Cardiac septum (tissue), 1 donor: ENCODE results near the gene IL21R. TPM values are rescaled to one million over a fixed set of nuclear protein-coding genes. Genes with fewer than 3 reads are reported as not detected.
"Not testable (repeated sequence)": the region's sequence is repeated elsewhere in the genome, so short reads cannot be mapped to it uniquely, and the experiment has no call there.

Experiments
- DNase-seq: peaks from one replicate; pipeline ENCODE4 v3.0.0-alpha.2; 2020; ENCODE audit warnings: low spot score
- intact Hi-C: fragments of 100-400 bp; cut with DNase I; formaldehyde crosslinking; loops from one replicate; pipeline ENCODE4 v1.14.0; 2022
- total RNA-seq: library from RNA; stranded (reverse); fragmentation: NEBNext Ultra II Directional; extraction: Animal tissue kit (Norgen Biotek cat#: 25700); gene quantifications from one replicate; pipeline ENCODE4 v1.2.1, GENCODE V29; 2021
- donor health status: DM: no; HTN: no; CAD: no.

Gene IL21R
- total RNA-seq, 1 donor from 2014 or later = 1.4 TPM

GRCh38 chr16:27457605-27457900 is 55.6 kb downstream of the IL21R start:
- intact Hi-C loops = loop anchor here (2.0 to 10.0 kb wide), 4 partner anchors 133 to 1623 kb away; no protein-coding TSS in a partner anchor
- DNase-seq = not testable (repeated sequence)

DNA sequence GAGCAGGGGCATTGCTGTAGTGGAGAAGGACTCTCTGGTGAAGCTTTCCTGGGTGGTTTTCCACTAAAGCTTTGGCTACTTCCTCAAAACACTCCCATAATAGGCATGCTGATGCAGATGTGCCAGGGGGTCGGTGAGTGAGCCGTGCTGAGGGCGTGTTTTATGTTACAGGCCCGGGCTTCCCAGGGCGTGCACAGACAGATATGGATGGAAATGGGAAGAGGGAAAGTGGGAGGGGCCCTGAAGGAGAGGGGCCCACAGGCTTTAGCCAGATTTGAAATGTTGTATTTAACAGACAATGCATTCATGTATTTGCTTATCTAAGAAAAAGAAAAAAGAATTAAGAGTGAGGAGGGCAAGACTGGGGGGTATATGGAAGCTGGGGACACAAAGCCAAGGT is 56.3 kb downstream of the IL21R start:
- DNase-seq = no peak
- intact Hi-C loops = loop anchor here (5.0 to 10.0 kb wide), 3 partner anchors 133 to 1623 kb away; no protein-coding TSS in a partner anchor

GRCh38 chr16:27458987-27459688 is 57.2 kb downstream of the IL21R start:
- intact Hi-C loops = loop anchor here (5.0 to 10.0 kb wide), 3 partner anchors 134 to 1624 kb away; no protein-coding TSS in a partner anchor

GRCh38 chr16:27460213-27460612 is 58.2 kb downstream of the IL21R start:
- intact Hi-C loops = no loop called here
- DNase-seq = no peak

More at GRCh38 chr16:27458987-27459688, 57.2 kb downstream of the IL21R start:
- DNase-seq = no peak

- intact Hi-C loops = no loop called here
- DNase-seq = no peak
These were observed 58.9 kb downstream of the IL21R start for GRCh38 chr16:27460663-27461482.

GRCh38 chr16:27461483-27462171 is 59.7 kb downstream of the IL21R start:
- intact Hi-C loops = no loop called here
- no peak for DNase-seq

DNA sequence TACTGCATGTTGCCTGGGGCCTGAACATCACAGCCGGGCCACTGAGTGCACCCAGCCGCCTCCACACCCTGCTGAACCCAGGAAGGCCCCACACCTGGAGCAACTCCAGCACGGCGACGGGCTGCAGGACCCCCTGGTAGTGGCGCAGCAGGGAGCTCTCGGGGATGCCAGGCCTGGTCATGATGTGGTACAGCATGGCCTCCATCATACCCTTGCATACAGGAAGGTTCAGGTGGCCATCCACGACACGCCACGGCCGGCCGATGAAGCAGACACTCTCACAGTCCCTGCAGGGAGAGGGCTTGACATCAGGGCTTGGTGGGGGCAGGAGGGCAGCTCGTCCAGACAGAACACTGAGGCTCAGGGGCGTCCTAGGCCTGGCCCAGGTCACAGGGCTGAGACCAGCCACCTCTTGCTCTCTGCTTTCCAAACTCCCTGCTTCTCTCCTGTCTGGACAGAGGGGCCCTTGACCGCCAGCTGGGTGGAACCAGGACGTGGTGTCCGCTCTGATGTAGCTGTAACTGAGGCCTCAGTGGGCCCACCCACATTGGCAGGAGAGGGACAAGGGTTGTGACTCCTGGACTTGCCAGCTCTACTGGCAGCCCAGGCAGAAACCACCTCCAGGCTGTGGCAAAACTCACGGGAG is 60.3 kb downstream of the IL21R start:
- intact Hi-C loops = no loop called here
- no peak for DNase-seq

GRCh38 chr16:27462846-27463682 is 61.1 kb downstream of the IL21R start:
- DNase-seq = no peak
- intact Hi-C loops = no loop called here

GRCh38 chr16:27463741-27464591 is 62.0 kb downstream of the IL21R start:
- DNase-seq = no peak
- intact Hi-C loops = no loop called here

DNA sequence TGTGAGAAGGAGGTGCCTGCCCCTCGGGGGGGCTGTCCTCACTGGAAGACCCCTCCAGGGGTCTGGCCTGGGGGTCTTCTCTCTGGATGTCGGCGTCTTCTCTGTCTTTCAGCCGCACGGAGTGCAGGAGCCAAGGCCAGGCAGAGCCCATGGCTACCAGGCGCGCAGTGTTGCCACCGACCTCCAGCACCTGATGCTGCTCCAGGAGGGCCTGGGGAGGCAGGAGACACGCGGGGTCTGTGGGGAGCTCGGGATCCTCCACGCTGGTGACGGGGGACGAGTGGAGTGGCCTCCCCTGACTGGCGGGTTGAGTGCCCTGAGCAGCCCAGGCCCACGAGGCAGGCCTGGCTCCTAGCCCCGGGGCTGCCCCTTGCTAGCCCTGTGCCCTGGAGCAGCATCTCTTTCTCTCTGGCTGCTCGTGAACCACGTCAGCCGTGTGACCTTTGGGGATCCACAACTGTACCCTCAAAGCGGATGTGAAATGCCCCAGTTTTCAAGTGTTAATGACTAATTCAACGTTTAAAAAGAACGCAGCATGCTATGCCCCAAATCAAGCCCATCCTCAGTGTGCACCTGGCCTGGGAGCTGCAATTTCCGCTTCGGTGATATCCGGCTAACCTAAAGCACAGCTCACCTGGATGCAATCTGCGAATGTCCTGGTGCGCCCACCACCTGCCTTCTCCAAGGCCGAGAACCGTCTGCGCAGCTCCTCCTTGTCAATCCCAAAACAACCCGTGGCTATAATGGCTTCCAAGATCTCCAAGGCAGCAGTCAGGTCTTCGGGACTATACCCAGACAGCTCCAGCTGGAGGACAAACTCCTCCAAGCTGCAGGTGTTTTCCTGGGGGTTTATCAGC is 62.9 kb downstream of the IL21R start:
- intact Hi-C loops = no loop called here
- no peak for DNase-seq

DNA sequence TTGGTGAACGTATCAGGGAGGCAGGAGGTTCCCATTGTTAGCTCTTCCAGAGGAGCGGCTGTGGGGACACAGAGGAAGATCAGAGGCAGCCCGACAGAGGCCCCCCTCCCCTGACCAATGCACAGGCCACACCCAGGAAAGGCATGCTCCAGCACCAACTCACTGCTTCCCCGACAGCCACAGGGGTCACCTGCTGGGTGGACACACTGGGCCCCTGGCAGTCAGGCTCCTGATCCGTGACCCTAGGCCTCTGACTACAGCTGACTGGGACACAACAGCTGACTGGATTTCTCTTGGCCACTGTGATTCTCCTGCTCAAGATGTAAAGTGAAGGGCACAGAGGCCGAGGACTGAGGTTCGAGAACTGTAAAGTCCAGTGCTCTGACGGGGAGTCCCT is 63.5 kb downstream of the IL21R start:
- intact Hi-C loops = no loop called here
- no peak for DNase-seq

DNA sequence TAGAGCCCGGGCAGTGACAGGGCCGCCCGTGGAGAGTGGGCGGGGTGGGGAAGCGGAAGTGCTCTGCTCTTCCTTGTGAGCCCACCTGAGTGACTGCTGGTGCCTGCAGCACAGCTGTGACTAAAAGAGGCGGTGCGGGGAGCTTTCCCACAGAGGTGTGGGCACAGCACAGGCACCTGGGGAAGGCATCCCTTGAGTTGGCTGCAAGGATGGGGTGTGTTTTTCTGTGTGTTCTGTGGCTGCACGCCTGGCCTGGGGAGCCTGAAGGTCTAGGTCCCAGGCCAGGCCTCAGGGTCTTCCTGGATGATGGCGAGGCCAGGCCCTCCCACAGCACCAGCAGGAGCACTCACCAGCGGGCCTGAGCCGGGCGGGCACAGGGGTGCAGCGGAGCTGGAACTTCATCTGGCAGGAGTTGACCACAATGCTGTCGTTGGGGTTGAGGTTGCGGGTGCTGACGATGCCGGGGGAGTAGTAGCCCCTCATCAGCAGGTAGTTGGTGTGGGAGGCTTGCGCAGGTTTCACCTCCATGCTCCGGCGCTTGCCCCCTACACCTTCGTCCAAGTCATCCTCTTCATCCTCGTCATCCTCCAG is 67.1 kb downstream of the IL21R start:
- intact Hi-C loops = no loop called here
- DNase-seq = no peak

- DNase-seq = no peak
- intact Hi-C loops = no loop called here
These were observed 68.8 kb downstream of the IL21R start for GRCh38 chr16:27470567-27471431.

GRCh38 chr16:27471661-27472060 is 69.7 kb downstream of the IL21R start:
- intact Hi-C loops = no loop called here
- no peak for DNase-seq

GRCh38 chr16:27472091-27473020 is 70.4 kb downstream of the IL21R start:
- DNase-seq = no peak
- intact Hi-C loops = no loop called here
